ENCODE results near the gene RNF150.
"Not testable (repeated sequence)": the region's sequence is repeated elsewhere in the genome, so short reads cannot be mapped to it uniquely, and the experiment has no call there.

Gene RNF150

DNA sequence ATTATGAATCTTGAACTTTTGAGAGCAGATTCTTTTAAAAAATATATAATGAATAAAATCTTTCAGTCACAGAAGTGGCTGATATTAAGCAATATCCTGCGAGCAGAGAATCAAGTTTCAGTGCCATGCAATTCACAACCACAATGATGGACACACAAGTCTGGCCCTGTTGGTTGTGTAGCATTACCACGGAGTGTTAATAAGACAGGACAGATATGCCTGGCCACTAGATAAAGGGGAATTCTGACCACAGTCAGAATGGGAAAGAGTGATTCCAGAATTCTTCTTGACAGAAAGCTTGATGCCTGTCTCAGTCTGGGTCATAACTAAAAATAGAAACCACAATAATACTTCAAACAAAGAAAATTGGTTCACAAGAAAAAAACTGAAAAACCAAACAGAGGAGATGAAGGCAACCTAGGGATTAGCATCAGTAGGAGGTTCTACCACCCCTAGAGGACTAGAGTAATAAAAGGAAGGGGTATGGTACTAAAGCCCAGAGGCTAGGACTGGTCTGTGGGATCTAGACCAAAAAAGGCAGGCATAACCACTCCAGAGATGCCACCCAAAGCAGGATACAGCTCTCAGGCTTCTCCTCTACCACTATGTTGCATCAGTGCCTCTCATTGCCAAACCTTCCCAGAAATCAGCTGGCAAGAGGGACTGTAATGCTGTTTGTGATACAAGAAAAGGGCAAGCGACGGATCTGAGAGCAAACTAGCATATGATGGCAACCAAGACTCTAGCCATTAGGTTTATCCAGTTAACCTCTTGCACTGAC, 59.0 kb downstream of the RNF150 start:
- DNase-seq: no peak

DNA sequence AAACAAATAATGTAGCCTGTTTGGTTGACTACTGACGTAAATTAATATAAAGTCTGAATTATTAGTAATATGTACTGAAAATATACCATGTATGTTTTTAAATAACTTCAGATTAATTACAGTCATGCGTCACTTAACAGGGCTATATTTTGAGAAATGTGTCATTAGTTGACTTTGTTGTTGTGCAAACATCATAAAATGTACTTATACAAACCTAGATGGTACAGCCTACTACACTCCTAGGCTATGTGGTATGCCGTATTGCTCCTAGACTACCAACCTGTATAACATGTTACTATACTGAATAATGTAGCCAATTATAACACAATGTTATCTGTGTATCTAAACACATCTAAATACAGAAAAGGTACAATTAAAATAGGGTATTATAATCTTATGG, 66.6 kb downstream of the RNF150 start:
- DNase-seq: no peak

DNA sequence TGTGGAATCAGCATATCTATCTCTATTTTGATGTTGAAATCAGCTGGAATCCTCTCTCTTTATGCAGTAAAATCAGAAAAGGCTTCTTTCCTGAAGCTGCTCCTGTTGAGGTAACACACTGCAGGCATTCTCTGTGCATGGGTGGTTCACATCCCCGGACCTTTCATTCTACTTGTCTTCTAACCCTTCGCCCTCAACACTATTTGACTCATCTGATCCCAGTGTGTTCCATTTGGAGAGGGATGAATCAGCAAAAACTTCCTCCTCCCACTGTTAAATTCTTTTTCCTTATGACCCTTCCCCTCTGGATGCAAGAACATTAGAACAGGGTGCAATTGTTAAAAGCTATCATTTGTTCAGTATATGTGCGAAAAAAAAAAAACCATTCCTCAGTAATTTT, 67.4 kb downstream of the RNF150 start:
- no peak for DNase-seq

DNA sequence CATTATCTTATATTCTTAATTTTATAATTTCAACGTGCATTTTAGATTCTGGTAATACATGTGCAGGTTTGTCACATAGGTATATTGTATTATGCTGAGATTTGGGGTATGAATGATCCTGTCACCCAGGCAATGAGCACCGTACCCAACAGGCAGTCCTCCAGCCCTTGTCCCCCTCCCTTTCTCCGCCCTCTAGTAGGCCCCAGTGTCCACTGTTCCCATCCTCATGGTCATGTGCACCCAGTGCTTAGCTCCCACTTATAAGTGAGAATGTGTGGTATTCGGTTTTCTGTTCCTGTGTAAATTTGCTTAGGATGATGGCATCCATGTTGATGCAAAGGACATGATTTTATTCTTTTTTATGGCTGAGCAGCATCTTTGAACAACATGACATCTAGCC, 70.6 kb downstream of the RNF150 start:
- no peak for DNase-seq

DNA sequence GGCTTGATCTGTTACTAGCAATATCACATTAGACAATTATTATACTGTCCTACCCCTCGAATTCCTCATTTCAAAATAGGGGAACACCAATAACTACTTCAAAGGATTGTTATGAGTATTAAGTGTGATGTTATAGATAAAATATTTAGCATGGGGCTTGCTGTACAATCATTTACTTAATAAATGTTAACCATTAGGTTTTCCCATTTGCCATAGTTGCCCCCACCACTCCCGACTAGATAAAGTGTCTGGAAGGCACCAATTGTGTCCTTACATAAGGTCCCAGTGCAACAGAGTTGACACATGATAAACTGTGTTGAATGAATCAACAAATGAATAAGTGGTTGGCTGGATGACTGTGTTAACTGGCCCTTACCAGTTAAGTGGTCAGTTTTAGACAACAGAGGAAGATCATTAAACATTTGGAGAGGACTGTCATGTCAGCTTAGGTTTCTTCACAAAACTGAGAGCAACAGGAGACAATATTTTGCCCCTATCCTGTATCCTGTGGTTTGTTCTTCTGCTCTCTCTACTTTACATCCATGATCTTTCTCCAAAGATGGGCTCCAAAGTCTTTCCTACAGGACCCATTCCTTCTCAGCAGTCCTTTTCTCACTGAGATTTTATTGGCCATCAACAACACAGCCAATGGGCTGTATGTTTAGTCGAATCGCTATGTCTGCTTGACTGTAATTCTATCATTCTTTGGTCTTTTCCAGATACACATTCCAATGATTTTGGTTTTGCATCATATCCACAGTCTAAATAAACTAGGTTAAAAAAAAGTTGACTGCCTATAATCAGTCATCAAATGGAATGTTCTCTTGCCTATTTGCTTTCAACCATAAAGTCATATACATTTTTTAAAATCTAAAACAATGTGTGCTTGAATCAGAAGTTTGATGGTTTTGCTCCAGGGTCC, 74.4 kb downstream of the RNF150 start:
- DNase-seq: no peak

DNA sequence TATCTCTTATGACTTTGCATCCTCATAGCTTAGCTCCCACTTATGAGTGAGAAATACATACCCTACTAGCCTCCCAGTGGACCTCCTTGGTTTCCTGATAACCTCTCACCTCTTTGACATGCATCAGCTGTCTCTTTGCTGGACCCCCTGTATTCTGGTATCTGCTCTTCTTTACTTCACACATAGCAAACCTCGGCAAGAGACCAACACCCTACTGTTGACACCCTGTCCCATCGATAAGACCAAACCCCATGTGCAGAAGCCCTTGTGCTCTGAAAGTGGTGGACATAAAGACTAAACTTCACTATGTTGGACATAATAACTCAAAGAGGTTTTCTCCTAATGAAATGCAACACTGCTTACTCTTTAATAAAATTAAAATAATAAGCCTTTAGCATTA, 75.7 kb downstream of the RNF150 start:
- no peak for DNase-seq

DNA sequence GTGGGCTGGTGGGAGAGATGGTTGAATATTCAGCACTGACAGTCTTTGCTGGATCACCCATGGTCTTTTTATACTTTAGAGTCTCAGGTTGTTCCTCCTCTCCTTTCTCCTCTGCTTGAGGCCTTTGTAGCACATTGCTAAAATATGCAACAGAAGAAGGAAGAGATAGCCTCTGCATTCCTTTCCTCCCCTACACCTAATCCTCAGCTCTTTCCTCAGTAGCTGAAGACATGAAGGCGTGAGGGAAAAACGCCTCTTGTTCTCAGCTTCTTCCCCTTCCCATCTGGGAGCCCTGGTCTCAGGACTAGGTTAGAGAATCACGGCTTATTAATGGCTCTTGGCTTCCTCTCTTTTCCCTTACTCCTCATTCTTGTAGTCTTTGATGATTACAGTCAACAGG, 76.8 kb downstream of the RNF150 start:
- no peak for DNase-seq

DNA sequence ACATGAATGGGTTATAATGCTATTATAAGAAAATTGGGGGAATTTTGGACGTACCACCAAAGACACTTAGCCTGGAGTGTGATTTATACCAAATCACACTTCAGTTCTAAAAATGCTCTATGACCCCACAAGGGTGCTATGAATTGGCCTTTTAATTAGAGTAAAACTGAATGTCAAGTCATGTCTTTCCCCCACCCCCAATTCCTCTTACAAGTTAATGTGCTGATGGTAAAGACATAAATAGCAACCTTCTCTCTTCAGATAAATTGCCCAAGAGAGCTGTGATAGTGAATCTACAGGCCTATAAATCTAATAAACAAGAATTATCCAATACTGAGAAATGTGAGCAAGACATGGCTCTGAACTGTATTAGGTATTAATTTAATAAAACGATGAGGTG, 78.8 kb downstream of the RNF150 start:
- no peak for DNase-seq

DNA sequence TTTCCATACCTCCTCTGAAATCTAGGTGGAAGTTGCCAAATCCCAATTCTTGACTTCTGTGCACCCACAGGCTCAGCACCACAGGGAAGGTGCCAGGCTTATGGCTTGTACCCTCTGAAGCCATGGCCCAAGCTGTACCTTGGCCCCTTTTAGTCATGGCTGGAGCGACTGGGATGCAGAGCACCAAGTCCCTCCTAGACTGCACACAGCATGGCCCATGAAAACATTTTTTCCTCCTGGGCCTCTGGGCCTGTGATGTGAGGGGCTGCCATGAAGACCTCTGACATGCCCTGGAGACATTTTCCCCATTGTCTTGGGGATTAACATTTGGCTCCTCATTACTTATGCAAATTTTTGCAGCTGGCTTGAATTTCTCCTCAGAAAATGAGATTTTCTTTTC, 82.3 kb downstream of the RNF150 start:
- DNase-seq: not testable (repeated sequence)

DNA sequence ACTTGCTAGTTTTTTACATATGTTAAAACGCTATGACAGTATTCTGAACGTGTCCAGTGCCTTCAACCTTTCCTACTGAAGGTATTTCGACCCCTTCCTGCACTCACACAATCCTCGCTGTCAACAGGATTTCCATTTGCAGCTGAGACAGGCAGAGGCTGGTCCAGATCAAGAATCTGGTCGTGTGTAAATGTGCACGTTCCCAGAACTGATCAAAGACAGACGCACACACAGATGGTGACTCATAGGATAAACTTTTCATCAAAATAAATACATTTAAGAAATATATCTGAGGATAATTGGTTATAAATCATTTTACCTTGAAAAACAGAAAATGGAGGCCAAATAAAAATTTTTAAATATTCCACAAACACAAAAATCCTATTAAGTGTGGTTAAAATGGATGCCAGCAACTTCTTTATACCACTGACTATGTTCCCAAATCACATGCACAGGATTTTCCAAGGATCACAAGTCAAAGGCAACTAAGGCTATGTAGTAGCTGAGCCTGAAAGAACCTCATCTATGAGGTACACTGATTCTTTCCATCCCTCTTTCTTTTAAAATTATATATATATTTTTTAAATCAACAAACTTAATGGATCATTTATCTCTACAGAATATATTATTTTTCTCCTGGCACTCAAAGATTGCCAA, 85.9 kb downstream of the RNF150 start:
- no peak for DNase-seq

DNA sequence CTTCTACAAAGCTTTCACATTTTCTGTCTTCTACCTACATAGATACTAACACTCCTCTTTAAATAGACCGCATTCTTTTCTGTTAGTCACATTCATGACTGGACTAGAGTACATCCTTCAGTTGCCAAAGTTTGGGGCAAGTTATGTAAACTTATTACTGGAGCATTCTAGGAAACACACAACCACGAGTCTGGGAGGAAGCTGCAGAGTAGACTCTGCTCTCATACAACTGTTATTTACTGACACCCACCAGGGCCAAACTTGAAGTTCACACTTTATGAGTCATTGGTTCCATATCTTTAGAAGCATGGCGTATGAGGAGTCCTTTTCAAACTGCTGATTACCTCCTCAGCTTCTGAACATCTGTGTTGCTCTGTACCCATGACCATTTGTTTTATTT, 87.0 kb downstream of the RNF150 start:
- DNase-seq: no peak

DNA sequence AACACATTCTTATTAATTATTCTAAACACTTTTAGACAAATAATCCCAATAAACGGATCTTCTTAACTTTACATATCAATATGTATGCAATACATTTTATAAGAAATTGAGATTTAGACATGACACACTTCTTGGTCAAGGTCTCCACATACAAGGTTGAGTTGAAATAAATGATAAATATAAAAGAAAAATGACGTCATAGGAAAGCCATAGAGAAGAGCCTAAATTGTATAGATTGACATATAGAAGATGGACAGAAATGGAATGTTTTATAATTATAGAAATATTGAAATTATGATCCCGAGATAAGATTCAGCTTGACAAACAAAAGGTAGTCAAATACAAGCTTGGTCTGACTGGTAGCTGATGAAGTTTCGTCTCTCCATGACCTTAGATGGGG, 87.4 kb downstream of the RNF150 start:
- no peak for DNase-seq

DNA sequence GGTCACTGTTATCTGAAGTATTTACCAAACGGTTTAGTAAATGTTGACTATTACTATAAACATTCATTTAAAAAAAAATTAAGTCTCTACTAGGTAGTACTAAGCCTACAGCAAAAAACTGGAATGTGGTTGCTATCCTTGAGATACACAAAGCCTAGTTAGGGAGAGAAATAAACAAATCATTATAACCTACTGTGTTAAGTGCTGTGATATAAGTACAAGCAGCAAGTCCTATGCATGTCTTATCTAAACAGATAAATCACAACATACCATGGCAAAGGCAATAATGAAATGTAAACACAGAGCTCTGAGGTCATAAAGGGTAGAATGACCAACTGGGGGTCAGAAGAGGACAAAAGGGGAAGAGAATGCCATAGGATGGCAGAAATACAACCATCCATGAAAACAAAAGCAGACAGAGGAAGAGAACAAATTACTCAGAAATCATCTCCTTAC, 92.2 kb downstream of the RNF150 start:
- no peak for DNase-seq

DNA sequence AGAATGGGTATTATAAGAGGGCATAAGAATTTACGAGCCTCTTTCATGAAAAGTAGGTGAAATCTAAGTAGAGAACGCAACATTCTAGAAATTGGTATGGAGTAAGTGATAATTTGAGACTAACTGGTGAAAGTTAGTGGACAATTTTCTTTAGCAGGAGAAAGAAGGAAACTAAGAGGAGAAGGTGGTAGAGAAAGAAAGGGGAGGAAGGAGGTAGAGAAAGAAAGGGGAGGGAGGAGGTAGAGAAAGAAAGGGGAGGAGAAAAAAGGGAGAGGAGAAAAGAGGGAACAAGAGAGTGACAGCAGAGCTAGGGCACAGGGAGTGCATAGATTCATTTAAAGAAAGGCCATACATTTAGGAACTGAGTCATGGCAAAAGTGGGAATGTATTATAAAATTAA, 94.1 kb downstream of the RNF150 start:
- DNase-seq: no peak

DNA sequence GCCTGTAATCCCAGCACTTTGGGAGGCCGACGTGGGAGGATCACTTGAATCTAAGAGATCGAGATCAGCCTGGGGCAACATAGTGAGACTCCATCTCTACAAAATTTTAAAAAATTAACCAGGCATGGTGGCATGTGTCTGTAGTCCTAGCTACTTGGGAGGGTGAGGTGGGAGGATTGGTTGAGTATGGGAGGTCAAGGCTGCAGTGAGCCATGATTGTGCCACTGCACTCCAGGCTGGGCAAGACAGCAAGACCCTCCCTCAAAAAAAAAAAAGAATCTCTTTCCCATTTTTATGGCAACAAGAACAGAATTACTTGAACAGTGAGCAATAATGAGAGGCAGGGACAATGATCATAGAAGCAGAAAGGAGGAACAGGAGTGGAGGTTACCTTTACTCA, 94.8 kb downstream of the RNF150 start:
- no peak for DNase-seq

DNA sequence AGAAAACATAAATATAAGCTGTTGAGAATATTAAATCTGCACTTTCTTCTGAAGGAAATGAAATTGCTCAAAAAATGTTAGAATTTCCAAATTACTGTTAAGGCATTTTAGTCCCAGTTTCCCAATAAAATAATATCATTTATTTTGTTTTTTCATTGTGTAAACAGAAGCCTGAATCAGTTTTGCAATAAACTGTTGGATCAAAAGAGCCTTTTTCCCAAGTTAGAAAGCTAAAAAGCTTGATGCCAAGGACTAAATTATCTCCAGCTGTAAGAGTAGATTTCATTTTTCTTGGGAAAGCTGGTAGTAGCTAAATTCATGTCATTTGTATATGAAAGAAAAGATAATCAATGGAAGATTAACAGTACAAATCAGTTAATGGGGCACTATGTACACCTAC, 95.8 kb downstream of the RNF150 start:
- DNase-seq: no peak

DNA sequence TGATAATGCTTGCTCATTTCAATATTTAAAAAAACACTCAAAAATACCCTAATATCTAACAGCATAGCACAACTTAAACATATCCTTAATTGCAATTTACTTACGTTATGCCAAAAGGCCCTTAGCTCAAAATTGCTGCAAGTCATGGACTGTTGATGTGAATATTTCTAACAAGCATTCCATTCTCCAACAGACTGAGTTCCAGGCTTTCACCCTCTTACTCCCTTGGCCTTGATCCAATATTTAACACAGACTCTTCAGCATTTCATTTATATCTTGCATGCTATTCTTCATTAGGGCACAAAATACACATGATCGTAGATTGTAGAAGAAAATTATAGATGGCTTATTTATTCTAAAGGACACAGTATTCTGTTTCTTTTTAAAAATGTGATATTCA, 96.5 kb downstream of the RNF150 start:
- DNase-seq: no peak

DNA sequence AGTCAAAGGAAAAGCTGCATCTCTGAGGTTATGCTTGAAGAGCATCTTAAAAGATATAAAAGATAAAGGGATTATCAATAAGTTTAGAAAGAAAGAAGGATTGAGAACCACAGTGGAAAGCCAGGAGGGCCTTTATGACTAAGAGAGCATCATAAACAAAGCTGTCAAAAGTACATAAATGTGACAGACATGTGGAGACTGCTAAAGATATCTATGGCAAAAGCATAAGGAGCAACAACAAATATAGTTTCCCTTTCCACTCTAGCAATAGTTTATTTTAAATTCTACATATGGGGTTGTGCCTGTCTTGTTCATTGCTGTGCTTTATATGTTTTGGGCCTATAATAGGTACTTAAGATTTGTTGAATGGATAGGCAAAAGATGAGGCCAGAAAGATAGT, 97.3 kb downstream of the RNF150 start:
- no peak for DNase-seq

DNA sequence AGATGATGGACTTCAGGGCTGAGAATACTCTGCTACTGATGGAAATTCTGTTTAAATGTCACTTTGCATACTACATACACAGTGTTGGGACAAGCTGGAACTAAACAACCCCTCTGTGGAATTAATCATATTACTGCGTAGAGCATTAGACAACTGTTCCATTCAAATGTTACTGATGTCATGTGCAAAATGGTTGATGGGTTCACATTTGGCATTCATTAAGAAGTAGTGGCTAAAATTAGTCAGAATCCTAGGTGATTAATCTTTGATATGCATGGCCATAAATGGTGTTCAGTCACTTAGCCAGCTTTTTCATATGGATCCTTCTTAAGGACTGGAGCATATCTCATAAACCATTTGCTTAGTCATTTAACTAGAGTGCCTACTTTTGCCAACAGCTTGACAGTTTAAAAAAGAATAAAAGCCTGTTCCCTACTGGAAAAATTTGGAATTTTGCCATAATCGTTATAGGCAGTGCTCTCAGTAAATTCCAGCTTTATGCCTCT, 105.2 kb downstream of the RNF150 start:
- DNase-seq: peak; percentile 59

DNA sequence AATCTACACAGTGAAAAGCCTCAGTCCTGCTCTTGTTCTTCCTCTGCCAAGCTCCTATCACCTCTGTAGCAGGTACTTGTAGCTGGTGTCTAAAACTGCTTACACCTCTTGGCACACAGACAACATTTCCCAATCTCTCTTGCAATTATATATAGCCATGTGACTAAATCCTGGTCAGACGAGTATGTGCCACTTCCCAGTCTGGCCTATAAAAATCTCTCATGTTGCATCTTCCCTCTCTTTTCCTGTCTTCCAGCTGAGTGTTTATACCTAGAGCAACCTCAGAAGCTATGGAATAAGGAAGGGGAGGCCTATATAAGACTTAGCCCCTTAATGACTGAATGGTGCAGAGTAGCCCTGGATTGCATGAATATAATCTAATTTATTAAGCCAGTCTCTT, 105.8 kb downstream of the RNF150 start:
- no peak for DNase-seq

DNA sequence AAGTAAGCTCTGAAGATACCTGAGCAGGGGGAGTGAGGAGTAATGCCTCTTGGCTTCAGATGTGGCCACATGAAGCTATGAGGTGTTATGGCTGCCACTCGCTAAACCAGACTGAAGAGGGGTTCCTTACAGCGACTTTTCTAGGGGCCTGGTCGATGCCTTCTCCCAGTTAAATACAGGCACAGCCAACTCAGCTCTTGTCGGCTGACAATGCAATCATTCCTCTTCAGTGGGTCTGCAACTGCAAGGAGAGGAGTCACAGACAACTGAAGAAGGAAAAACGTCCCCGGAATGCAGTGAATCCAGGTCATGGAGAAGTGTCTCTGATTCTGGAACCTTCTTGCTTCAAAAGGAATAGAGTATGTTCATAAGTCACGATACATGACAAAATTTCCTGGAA, 106.4 kb downstream of the RNF150 start:
- DNase-seq: no peak

DNA sequence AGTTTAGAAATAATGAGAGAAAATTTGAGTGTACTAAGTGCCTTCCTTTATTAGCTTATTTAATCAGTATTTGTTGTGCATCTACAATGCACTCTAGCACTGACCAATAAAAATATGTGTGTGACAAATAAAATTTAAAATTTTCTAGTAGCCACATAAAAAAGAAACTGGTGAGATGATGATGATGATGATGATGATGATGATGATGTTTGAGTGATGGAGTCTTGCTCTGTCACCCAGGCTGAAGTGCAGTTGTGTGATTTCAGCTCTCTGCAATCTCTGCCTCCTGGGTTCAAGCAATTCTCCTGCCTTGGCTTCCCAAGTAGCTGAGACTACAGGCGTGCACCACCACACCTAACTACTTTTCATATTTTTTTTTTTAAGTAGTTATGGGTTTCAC, 110.2 kb downstream of the RNF150 start:
- no peak for DNase-seq

DNA sequence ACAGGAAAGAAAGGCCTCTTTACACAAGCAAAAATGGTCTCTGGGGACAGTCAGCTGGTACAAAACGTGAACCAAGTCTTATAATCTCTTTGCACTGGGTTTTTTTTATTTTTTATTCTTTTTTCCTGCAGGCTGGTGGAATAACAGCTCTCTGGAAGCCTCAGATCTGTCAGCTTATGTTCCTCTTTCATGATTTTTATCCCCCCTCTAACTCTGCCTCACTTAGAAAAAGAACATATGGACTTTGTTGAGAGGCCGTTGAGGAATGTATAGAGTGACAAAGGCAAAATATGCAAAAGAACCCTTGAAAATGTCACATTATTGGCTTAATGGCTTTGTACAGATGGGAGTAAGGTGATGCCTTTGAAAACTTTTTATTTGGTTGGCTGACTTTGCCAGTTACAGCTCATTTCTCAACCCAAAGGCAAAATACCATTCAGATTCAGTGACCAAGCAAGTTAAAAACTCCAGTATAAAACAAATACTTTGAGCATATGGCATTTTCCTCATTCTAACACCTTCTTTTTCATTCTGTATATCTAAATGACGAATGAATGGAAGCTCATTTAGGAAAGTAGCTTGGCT, 111.1 kb downstream of the RNF150 start:
- DNase-seq: no peak
